Fibroblast of pulmonary artery (primary cell): ENCODE measurements around the gene INHBC.
"Not testable (repeated sequence)": the region's sequence is repeated elsewhere in the genome, so short reads cannot be mapped to it uniquely, and the experiment has no call there.

Source experiments
- DNase-seq: peaks from one replicate; pipeline ENCODE4 v3.0.0-alpha.2; 2010; ENCODE audit warnings: low read depth
- H3K4me3 ChIP-seq: replicated peaks from 2 replicates; pipeline ENCODE4 v1.5.1; 2011; ENCODE audit warnings: low read depth, mild to moderate bottlenecking, control low read depth, low read length, moderate library complexity
- TF ChIP-seq, protein P1 (sequence below): IDR thresholded peaks from 2 replicates; pipeline ENCODE4 v1.5.1; 2011; ENCODE audit warnings: mild to moderate bottlenecking, control low read depth, low read length, inconsistent platforms; ENCODE audit errors: missing control alignments

Gene INHBC

DNA sequence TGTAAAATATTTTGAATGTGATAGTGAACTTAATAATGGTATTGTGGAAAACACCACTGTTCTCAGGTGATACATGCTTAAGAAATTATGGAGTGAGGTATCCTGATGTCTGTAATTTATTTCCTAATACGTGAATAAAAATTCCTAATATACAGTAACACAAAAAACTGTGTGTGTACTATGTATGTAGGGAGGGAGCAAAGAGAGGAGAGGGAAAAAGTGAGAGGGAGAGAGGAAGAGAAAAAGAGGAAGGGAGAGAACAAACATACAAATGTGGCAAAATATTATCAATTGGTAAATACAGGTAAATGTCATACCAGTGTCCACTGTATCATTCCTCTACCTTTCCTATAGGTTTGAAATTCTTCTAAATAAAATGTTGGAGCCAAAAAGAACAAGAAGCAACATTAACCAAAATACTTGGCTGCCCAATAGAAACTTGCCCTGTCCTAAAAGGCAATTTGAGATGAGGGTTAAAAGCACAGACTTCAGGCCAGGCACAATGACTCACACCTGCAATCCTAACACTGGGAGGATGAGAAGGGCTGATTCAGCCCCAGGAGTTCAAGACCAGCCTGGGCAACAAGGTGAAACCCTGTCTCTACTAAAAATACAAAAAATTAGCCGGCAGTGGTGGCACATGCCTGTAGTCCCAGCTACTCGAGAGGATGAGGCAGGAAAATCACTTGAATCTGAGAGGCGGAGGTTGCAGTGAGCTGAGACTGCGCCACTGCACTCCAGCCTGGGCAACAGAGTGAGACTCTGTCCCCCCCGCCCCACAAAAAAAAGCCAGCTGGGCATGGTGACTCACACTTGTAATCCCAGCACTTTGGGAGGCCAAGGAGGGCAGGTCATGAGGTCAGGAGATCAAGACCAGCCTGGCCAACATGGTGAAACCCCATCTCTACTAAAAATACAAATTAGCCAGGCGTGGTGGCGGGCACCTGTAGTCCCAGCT, 18.3 kb upstream of the INHBC start:
- TF ChIP-seq, protein P1, sequence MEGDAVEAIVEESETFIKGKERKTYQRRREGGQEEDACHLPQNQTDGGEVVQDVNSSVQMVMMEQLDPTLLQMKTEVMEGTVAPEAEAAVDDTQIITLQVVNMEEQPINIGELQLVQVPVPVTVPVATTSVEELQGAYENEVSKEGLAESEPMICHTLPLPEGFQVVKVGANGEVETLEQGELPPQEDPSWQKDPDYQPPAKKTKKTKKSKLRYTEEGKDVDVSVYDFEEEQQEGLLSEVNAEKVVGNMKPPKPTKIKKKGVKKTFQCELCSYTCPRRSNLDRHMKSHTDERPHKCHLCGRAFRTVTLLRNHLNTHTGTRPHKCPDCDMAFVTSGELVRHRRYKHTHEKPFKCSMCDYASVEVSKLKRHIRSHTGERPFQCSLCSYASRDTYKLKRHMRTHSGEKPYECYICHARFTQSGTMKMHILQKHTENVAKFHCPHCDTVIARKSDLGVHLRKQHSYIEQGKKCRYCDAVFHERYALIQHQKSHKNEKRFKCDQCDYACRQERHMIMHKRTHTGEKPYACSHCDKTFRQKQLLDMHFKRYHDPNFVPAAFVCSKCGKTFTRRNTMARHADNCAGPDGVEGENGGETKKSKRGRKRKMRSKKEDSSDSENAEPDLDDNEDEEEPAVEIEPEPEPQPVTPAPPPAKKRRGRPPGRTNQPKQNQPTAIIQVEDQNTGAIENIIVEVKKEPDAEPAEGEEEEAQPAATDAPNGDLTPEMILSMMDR: no peak
- peak; percentile 8 for DNase-seq
- no peak overlapping the region for H3K4me3 ChIP-seq

GRCh38 chr12:57418255-57418654, 16.3 kb upstream of the INHBC start:
- DNase-seq: no peak
- TF ChIP-seq, protein P1: no peak
- no peak overlapping the region for H3K4me3 ChIP-seq

GRCh38 chr12:57419495-57419894, 15.1 kb upstream of the INHBC start:
- no peak overlapping the region for H3K4me3 ChIP-seq
- no peak for DNase-seq
- TF ChIP-seq, protein P1: no peak

- TF ChIP-seq, protein P1: no peak
- no peak overlapping the region for H3K4me3 ChIP-seq
- DNase-seq: no peak
Observed at GRCh38 chr12:57420482-57420881, 14.1 kb upstream of the INHBC start.

DNA sequence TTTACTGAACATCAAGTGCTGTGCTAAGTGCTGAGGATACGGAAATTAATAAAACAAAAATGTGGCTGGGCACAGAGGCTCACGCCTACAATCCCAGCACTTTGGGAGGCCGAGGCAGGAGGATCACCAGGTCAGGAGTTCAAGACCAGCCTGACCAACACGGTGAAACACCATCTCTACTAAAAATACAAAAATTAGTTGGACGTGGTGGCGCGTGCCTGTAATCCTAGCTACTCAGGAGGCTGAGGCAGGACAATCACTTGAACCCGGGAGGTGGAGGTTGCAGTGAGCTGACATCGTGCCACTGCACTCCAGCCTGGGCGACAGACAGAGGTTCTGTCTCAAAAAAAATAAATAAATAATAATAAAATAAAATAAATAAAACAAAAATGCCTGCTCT, 7.6 kb upstream of the INHBC start:
- not testable (repeated sequence) for DNase-seq, H3K4me3 ChIP-seq

DNA sequence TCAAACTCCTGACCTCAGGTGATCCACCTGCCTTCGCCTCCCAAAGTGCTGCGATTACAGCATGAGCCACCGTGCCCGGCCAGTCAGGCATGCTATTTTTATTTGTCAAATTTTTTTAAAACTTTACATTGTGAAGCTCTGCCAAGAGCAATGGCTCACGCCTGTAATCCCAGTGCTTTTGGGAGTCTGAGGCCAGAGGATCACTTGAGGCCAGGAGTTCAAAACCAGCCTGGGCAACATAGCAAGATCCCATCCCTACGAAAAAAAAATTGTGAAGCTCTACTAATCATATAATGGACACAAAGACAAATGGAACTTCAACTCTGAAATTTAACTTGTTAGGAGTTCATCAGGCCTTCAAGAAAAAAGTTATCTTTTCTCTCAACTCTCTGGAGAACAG, 5.6 kb upstream of the INHBC start:
- no peak overlapping the region for H3K4me3 ChIP-seq
- no peak for DNase-seq
- TF ChIP-seq, protein P1: no peak

DNA sequence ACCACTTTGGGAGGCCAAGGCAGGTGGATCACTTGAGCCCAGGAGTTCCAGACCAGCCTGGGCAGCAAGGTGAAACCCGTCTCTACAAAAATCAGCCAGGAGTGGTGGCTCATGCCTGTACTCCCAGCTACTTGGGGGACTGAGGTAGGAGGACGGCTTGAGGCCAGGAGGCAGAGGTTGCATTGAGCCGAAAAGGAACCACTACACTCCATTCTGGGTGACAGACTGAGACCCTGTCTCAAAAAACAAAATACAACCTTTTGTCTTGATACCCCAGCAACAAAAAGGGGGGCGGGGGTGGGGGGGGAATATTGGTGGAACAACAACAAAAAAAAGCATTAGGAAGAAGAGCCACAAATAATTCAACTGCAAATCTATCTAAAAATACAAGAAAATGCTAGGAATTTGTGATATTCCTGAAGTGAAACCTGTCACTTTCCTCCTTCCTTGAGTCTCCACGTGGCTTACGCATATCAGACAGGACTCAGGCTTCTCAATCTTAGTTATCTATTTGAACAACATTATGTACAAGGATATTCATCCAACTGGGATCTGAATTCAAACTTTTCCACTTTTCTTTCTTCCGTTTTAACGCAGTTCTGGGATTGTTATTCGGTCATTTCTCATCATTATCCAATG, 5.0 kb upstream of the INHBC start:
- DNase-seq: no peak
- peak overlapping the region; percentile 75 for H3K4me3 ChIP-seq
- TF ChIP-seq, protein P1: no peak
